Frontal cortex (tissue), 4 donors: ENCODE data around the gene PCSK1. TPM values are rescaled to one million over a fixed set of nuclear protein-coding genes. Genes with fewer than 3 reads are reported as not detected.
"Not testable (repeated sequence)": the region's sequence is repeated elsewhere in the genome, so short reads cannot be mapped to it uniquely, and the experiment has no call there.

Source experiments
- DNase-seq, 2 donors: peaks; one replicate each; pipeline ENCODE4 v3.0.0; 2012; ENCODE audit warnings: low spot score in 2 of 2
- FAIRE-seq: peaks from 2 replicates; lab custom pipeline; 2012; peaks lifted over from hg19 to GRCh38; lab: Jason Lieb, UNC
- total RNA-seq: library from RNA; depleted of rRNA; stranded (reverse); fragments of >200 nt; gene quantifications from one replicate; pipeline ENCODE4 v1.2.3, GENCODE V29; 2014
- donor health status: control.
- donor health status: control.
- donor health status: control.

The PCSK1 gene
- total RNA-seq, 1 donor from 2014 or later, result 2.9 TPM

GRCh38 chr5:96431376-96432187, 1.5 kb downstream of the PCSK1 start:
- FAIRE-seq (no peak), DNase-seq (no peak)

GRCh38 chr5:96427824-96428223, 5.2 kb downstream of the PCSK1 start:
- FAIRE-seq (no peak), DNase-seq (no peak)

GRCh38 chr5:96426831-96427230, 6.2 kb downstream of the PCSK1 start:
- no peak for DNase-seq
- FAIRE-seq, result no peak

GRCh38 chr5:96425443-96425842, 7.6 kb downstream of the PCSK1 start:
- no peak for FAIRE-seq

GRCh38 chr5:96415897-96416296, 17.2 kb downstream of the PCSK1 start:
- no peak for DNase-seq
- FAIRE-seq, result no peak

More at GRCh38 chr5:96425443-96425842, 7.6 kb downstream of the PCSK1 start:
- DNase-seq, result no peak

GRCh38 chr5:96412868-96413449, 20.1 kb downstream of the PCSK1 start:
- FAIRE-seq (no peak), DNase-seq (no peak)

GRCh38 chr5:96410013-96410412, 23.0 kb downstream of the PCSK1 start:
- FAIRE-seq, result no peak
- no peak for DNase-seq

- no peak for DNase-seq
- FAIRE-seq, result no peak
These were observed 24.1 kb downstream of the PCSK1 start for GRCh38 chr5:96408841-96409538.

- FAIRE-seq, result no peak
These were observed 24.8 kb downstream of the PCSK1 start for GRCh38 chr5:96408210-96408777.

GRCh38 chr5:96407436-96407835, 25.6 kb downstream of the PCSK1 start:
- DNase-seq, result no peak
- FAIRE-seq, result no peak

More at GRCh38 chr5:96408210-96408777, 24.8 kb downstream of the PCSK1 start:
- DNase-seq, result no peak

- no peak for FAIRE-seq
- DNase-seq, result no peak
These were observed 28.7 kb downstream of the PCSK1 start for GRCh38 chr5:96404191-96404867.

GRCh38 chr5:96402500-96402899, 30.5 kb downstream of the PCSK1 start:
- DNase-seq (no peak), FAIRE-seq (no peak)

- FAIRE-seq (no peak), DNase-seq (no peak)
These were observed 36.2 kb downstream of the PCSK1 start for GRCh38 chr5:96396878-96397277.

GRCh38 chr5:96395295-96395694, 37.8 kb downstream of the PCSK1 start:
- FAIRE-seq, DNase-seq: not testable (repeated sequence)

- DNase-seq (no peak), FAIRE-seq (no peak)
These were observed 41.1 kb downstream of the PCSK1 start for GRCh38 chr5:96391921-96392320.

- FAIRE-seq, result no peak
- DNase-seq, result no peak
These were observed 44.9 kb downstream of the PCSK1 start for GRCh38 chr5:96388176-96388575.

- FAIRE-seq (no peak), DNase-seq (no peak)
These were observed 45.4 kb downstream of the PCSK1 start for GRCh38 chr5:96387616-96388015.

GRCh38 chr5:96385538-96385937, 47.5 kb downstream of the PCSK1 start:
- DNase-seq (no peak), FAIRE-seq (no peak)

GRCh38 chr5:96384353-96384752, 48.7 kb downstream of the PCSK1 start:
- FAIRE-seq (no peak), DNase-seq (no peak)

- DNase-seq, result no peak
- no peak for FAIRE-seq
These were observed 51.5 kb downstream of the PCSK1 start for GRCh38 chr5:96381526-96381925.
